GM21825 (cell line): ENCODE data around the gene WDTC1.
A peak's percentile ranks its signal among the peaks of the same experiment; 100 is the strongest.
"Not testable (repeated sequence)": the region's sequence is repeated elsewhere in the genome, so short reads cannot be mapped to it uniquely, and the experiment has no call there.

Experiments used
- ATAC-seq: cut with Tn5 transposase; IDR thresholded peaks from one replicate; pipeline ENCODE4 v1.9.1; 2021; ENCODE audit warnings: mild to moderate bottlenecking, moderate library complexity; ENCODE audit not compliant: unreplicated experiment

WDTC1 gene, protein sequence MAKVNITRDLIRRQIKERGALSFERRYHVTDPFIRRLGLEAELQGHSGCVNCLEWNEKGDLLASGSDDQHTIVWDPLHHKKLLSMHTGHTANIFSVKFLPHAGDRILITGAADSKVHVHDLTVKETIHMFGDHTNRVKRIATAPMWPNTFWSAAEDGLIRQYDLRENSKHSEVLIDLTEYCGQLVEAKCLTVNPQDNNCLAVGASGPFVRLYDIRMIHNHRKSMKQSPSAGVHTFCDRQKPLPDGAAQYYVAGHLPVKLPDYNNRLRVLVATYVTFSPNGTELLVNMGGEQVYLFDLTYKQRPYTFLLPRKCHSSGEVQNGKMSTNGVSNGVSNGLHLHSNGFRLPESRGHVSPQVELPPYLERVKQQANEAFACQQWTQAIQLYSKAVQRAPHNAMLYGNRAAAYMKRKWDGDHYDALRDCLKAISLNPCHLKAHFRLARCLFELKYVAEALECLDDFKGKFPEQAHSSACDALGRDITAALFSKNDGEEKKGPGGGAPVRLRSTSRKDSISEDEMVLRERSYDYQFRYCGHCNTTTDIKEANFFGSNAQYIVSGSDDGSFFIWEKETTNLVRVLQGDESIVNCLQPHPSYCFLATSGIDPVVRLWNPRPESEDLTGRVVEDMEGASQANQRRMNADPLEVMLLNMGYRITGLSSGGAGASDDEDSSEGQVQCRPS

DNA sequence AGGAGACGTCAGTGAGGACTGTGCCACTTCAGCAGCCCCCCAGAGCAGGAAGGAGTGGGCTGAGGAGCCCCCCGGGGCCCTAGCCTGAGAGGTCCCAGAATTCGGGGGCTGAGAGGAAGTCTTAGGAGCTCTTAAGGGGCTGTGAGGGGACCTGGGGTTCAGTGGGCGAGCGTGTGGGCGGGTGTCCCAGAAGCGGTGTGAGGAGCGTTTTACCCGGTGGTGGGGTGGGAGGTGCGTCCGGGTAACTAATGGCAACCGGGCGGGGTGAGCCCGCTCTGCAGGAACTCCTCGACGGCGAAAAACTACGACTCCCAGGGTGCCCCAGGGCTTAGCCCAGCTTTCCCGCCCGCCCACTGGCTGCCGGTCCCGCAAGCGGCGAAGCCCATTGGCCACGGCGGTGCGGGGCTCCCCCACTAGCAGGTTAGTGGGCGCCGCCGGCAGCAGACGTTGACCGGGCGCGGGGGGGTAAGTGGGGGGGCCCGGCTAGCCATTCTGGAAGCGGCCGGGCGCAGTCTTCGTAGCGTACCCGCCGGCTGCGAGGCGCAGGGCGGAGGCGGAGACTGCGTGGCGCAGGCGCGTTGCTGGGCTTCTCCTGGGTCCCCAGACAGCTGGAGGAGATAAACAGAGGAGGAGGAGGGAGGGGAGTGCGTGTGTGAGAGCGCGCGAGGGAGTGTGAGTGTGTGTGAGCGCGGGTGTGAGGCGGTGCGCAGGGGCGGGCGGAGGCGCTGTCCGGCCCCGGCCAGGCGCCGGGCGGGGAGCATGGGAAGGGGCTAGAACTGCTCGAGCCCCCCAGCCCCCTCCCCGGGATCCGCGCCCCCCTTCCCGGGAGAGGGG is at the start of gene WDTC1:
Gene WDTC1 (plus strand): TSS at position 584 of the 834 bp plus-strand sequence. CDS start 26,423 bp downstream, outside the sequence.
- ATAC-seq, result peak; percentile 93

DNA sequence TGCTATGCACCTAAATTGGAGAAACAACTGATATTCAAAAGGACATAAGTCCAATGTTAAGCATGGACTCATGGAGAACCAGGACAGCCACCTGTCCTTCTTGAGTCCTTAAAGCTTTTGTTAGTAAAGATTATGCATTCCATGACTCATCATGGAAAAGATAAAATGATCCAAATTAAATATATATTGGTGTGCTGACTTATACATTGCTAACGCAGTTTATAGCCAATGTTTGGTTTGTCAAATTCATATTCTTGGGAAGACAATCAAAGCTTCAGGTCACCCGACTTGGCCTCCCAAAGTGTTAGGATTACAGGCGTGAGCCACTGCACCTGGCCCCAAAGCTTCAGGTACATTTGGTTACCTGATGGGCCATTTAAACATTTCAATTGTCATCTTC is 49.8 kb upstream of the WDTC1 start:
- not testable (repeated sequence) for ATAC-seq

DNA sequence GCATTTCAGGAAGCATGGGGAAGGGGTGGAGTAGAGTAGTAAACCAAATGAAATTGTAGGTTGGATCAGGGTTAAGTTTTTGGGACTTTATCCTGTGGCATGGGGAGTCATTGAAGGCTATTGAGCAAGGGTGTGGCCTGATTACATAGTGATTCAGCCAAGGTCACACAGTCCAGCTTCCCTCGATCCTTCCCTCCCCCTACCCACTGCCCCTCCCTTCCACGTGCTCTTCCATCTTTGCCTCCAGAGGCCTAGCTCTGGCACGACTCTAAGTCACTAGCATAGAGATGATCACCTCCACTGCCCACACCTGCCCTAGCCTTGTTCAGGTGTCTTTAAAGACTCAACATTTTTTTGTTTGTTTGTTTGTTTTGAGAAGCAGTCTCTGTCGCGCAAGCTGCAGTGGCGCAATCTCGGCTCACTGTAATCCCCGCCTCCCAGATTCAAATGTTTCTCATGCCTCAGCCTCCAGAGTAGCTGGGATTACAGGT is 42.3 kb upstream of the WDTC1 start:
- ATAC-seq, result no peak

DNA sequence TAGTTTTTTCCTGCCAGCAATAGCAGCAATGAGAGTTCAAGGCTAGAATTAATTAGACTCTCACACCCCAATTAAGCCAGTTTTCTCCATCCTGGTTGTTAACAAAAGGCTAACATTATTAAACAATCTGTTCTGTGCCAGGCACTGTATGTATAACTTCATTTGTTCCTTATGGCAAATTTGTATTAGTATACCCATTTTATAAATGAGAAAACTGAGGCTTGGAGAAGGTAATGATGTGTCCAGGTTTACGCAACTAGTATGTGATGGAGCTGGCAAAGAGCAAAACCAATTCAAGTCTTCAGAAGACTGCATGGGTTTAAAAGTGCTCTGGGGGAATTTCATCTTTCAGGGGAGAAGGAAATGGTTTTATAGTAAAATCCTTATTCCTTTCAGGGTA is 41.2 kb upstream of the WDTC1 start:
- ATAC-seq, result no peak

DNA sequence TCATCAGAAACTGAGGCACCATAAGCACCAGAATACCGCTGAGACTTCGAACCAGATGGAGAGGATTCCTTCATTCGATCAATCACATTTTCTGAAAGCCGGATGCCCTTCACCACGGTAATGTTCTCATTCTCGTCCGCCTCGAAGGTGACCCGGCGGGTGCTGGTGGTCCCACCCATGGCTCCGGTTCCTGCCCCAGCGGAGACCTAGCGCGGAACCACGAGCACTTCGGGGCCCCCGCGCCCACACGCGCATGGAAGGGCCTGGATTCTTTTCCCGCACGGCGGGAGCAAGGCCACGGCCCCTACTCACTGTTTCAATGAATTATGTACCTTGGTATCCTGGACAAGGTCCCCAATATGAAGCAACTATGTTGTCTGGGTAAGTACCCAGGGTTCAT is 33.1 kb upstream of the WDTC1 start:
- ATAC-seq, result no peak

DNA sequence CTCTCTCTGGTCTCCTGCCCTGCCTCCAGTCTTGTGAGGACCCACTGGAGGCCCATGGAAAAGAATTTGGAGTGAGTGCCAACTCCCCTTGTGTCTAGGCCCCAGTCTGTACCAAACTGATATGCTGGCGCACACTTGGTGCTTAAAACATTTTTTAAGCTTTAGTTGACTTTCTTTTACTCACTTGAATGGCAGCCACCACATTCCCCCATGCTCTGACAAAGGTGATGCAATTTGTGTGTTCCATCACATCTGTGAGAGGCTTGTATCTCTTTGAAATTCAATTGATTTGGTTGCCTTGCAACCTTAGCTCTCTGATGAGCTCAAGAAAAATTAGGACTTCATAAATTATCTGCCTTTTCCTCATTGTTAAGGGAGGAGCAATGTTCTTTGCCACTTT is 30.5 kb upstream of the WDTC1 start:
- no peak for ATAC-seq

DNA sequence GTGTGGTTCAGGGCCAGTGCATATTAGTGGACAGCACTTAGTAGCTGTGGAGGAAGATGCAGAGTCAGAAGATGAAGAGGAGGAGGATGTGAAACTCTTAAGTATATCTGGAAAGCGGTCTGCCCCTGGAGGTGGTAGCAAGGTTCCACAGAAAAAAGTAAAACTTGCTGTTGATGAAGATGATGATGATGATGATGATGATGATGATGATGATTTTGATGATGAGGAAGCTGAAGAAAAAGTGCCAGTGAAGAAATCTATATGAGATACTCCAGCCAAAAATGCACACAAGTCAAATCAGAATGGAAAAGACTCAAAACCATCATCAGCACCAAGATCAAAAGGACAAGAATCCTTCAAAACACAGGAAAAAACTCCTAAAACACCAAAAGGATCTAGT is 27.2 kb upstream of the WDTC1 start:
- not testable (repeated sequence) for ATAC-seq

DNA sequence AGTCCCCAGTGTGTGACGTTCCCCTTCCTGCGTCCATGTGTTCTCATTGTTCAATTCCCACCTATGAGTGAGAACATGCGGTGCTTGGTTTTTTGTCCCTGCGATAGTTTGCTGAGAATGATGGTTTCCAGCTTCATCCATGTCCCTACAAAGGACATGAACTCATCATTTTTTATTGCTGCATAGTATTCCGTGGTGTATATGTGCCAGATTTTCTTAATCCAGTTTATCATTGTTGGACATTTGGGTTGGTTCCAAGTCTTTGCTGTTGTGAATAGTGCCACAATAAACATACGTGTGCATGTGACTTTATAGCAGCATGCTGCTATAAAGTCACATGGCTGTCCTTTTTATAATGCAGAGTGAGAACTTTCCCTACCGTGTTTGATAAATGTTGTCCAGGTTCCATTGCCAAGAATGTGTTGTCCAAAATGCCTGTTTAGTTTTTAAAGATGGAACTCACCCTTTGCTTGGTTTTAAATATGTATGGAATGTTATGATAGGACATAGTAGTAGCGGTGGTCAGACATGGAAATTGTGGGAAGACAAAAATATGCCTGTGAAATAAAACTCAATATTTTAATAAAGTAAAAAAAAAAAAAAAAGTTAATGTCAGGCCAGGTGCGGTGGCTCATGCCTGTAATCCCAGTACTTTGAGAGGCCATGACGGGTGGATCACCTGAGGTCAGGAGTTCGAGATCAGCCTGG is 26.1 kb upstream of the WDTC1 start:
- ATAC-seq, result not testable (repeated sequence)

DNA sequence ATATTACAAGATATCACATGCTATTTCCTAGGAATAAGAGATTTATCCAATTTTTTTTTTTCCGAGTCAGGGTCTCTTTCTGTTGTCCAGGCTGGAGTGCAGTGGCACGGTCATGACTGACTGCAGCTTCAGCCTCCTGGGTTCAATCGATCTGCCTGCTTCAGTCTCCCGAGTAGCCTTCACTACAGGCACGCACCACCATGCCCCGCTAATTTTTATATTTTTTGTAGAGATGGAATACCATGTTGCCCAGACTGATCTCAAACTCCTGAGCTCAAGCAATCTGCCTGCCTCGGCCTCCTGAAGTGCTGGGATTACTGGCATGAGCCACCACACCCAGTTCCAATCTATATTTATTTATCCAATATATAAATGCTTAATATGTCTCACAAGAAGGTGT is 18.0 kb upstream of the WDTC1 start:
- no peak for ATAC-seq

DNA sequence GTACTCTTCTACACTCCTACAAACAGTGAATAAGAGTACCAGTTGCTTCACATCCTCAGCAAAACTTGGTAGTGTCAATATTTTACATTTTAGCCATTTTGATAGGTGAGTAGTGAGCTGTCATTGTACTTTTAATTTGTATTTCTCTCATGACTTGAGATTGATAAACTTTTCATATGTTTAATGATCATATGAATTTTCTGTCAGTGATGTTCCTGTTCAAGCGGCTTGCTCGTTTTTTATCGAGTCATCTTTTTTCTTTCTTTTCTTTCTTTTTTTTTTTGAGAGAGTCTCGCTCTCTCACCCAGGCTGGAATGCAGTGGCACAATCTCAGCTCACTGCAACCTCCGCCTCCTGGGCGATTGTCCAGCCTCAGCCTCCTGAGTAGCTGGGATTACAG is 17.0 kb upstream of the WDTC1 start:
- no peak for ATAC-seq

DNA sequence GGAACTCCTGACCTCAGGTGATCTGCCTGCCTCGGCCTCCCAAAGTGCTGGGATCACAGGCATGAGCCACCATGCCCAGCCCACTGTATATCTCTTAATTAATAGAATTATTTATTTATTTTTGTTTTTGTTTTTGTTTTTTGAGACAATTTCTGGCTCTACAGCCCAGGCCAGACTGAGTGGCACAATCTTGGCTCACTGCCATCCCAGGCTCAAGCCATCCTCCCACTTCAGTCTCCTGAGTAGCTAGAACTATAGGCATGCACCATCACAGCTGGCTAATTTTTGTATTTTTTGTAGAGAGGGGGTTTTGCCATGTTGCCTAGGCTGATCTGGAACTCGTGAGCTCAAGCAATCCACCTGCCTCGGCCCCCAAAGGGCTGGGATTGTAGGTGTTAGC is 15.7 kb upstream of the WDTC1 start:
- ATAC-seq, result no peak

DNA sequence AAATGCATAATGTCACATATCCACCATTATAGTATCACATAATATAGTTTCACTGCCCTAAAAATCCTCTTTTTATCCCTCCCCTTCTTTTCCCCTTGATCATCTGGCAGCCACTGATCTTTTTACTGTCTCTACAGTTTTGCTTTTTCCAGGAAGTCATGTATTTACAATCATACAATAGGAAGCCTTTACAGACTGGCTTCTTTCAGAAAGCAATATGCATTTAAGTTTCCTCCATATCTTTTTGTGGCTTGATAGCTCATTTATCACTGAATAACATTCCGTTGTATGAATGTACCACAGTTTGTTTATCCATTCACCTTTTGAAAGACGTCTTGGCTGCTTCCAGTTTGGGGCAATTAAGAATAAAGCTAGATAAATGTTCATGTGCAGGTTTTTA is 14.3 kb upstream of the WDTC1 start:
- no peak for ATAC-seq

DNA sequence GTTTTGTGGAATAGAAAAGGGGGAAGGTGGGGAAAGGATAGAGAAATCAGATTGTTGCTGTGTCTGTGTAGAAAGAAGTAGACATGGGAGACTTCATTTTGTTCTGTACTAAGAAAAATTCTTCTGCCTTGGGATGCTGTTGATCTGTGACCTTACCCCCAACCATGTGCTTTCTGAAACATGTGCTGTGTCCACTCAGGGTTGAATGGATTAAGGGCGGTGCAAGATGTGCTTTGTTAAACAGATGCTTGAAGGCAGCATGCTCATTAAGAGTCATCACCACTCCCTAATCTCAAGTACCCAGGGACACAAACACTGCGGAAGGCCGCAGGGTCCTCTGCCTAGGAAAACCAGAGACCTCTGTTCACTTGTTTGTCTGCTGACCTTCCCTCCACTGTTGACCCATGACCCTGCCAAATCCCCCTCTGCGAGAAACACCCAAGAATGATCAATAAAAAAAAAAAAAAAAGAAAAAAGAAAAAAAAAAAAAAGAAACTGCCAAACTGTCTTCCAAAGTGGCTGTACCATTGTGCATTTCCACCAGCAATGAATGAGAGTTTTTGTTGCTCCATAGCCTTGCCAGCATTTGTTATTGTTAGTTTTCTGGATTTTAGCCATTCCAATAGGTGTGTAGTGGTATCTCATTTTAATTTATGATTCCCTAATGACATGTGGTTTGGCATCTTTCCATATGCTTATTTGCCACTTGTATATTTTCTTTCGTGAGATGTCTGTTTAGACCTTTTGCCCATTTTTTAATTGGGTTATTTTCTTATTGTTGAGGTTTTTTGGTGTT is 13.5 kb upstream of the WDTC1 start:
- not testable (repeated sequence) for ATAC-seq

DNA sequence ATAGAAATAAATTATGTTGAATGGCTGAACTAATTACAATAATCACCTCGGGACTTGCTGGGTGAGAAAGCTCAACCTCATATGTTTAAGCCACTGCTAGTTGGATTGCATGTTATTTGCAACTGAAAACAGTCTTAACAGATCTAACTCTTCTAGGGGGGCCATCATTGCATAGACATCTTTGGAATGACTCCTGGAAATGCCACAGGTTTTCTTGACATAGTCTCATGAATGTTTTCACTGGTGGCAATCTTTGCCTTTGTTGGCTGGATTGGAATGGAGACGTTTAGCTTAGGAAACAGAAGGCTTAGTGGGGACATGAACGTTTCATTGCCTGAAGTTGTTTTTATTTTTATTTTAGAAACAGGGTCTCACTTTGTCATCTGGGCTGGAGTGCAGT is 8.8 kb upstream of the WDTC1 start:
- no peak for ATAC-seq

DNA sequence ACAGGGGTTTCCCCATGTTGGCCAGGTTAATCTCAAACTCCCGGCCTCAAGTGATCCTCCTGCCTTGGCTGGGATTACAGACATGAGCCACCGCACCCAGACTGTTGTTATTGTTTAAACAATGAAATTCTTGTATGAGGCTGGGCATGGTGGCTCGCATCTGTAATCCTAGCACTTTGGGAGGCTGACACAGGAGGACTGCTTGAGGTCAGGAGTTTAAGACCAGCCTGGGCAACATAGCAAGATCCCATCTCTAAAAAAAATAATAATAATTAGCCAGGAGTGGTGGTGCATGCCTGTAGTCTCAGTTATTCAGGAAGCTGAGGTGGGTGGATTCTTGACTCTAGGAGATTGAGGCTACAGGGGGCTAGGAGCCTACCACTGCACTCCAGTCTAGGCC is 6.7 kb upstream of the WDTC1 start:
- ATAC-seq, result no peak

DNA sequence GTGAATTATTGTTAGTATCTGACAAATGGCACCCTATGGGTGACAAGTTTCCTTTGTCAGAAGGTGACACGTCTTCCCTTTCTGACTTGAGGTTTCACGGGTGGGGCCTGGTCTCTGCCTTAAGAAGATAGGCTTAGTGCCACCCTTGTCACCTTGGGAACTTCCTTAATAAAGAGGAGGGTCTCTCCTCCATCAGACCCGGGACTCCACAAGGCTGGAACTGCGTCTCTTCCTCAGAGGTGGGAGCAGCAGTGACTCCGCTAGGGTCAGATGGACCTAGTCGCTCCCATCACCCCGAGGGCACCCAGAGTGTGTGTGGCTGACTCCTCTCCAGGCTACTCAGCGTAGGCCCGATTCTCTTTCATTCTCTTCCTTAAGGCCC is 774 bp upstream of the WDTC1 start:
- ATAC-seq, result no peak

DNA sequence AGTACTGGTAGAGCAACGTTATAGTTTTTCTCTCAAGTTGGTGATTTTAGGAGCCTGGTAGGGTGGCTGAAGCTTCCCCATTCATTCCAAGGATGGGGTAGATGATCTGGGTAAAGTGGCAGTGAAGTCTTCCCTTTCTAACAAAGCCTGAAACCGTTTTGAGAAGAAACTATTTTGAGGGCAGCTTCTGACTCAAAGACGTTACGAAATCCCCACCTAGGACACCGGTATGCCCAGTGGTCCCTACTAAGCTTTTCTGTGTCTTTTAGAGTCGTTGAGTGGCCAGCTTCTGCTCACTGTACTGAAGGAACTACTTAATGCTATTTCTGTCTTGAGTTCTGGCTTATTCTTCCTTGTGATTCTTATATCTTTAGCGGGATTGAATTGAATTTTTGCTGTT is 1.4 kb downstream of the WDTC1 start:
- no peak for ATAC-seq

DNA sequence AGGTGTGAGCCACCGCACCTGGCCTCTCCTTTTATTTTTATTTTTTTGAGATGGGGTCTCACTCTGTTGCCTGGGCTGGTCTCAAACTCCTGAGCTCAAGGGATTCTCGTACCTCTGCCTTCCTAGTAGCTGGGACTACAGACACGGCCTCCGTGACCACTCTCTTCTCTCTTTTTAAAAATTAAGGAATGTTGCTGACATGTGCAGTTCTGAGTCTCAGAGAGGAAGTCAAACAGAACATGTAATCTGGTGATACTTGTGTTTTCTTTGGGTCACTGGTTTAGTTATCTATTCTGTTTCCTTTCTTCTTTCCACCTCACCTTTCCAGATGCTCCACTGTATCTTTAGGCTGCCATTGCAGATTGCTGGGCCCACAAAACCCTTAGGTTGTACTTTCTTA is 2.7 kb downstream of the WDTC1 start:
- ATAC-seq, result no peak

DNA sequence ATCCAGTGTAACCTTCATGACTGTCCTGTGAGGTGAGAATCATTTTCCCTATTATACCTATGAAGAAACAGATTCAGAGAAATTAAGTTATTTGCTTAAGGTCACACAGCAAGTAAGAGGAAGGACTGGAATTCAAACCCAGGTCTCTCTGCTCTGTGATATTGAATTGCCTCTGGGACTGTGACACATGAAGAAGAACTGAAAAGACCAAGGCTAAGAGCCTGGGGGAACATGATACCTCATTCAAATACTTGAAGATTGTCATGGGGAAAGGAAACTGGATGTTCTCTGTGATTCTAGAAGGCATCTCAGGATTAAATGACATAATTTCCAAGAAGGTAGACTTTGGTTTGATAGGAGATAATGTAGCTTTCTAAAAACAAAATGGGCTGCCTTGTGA is 3.6 kb downstream of the WDTC1 start:
- no peak for ATAC-seq

DNA sequence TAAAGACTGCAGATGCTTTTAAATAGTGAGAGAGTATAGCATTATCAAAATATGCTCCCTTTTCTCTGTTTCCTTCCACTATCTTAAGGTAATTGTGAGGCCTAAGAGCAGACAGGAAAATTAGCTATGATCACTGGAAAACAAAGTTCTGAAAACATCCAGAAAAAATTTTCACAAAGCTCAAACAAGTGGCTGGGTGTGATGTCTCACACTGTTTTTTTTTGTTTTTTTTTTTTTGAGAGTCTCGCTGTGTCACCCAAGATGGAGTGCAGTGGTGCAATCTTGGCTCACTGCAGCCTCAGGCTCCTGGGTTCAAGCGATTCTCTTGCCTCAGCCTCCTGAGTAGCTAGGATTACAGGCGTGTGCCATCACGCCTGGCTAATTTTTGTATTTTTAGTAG is 7.2 kb downstream of the WDTC1 start:
- ATAC-seq, result no peak
